Measurements from ENCODE around the gene GCHFR.

The GCHFR gene

GRCh38 chr15:40755812-40756208 lies 8.1 kb upstream of the GCHFR start:
- DNase-seq, result no peak

- DNase-seq, result no peak
These were observed 6.9 kb upstream of the GCHFR start for GRCh38 chr15:40756938-40757337.

GRCh38 chr15:40759961-40760360 lies 3.9 kb upstream of the GCHFR start:
- no peak for DNase-seq

DNA sequence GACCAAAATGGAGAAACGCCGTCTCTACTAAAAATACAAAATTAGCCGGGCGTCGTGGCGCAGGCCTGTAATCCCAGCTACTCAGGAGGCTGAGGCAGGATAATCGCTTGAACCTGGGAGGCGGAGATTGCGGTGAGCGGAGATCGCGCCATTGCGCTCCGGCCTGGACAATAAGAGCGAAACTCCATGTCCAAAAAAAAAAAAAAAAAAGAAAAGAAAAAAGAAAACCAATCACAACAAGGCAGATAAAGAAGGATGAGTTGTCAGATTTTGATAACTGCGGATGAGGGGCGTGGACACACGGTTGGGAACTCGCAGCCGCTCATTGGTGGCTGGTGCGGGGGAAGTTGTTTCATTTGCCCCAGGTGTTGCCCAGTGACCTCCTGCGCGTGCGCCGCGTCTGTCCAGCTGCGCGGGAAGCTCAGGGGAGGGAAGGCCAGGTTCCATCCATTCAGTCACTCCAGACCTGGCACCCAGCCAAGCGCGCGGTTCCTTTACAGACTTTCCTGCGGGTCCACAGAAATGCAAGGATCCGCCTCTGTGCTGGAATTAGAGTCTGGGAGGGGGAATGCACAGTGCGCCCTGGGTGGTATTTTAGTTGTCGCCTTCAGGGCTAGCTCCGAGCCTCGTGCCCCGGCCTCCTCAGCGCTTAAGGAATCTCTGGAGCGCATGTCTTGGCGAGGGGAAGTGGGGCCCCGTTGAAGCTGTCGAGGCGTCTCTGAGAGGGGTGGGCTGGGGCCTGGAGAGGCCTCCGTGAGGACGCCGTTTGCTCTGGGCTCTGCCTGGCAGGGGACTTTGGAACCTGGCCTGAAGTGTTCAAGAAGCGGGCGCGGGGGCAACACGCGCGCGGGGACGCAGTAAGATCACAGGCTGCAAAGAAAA lies 708 bp upstream of the GCHFR start:
- peak; percentile 48 for DNase-seq

DNA sequence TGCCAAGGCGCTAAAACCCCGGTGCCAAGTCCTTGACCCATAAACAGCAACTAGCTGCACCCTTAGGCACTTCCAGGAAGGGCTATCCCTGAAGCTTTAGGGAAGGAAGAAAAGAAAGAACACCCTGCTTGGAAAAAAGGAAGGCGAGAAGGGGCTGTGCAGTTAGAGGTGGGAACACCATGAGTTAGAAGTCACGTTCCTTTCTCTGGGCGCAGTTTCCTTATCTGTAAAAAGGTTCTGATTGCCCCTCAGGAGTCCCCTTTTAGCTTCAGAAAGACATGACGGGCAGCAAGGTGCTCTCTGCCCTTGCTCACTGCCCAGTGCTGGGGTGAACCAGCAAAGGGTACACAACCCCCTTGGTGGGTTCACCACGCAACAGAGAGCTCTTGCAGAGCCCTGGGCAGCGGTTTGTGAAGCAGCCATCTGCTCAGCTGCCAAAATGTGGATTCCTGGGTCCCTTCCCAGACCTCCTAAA lies 798 bp downstream of the GCHFR start:
- no peak for DNase-seq

- DNase-seq, result no peak
These were observed 2.4 kb downstream of the GCHFR start for GRCh38 chr15:40766194-40766815.

DNA sequence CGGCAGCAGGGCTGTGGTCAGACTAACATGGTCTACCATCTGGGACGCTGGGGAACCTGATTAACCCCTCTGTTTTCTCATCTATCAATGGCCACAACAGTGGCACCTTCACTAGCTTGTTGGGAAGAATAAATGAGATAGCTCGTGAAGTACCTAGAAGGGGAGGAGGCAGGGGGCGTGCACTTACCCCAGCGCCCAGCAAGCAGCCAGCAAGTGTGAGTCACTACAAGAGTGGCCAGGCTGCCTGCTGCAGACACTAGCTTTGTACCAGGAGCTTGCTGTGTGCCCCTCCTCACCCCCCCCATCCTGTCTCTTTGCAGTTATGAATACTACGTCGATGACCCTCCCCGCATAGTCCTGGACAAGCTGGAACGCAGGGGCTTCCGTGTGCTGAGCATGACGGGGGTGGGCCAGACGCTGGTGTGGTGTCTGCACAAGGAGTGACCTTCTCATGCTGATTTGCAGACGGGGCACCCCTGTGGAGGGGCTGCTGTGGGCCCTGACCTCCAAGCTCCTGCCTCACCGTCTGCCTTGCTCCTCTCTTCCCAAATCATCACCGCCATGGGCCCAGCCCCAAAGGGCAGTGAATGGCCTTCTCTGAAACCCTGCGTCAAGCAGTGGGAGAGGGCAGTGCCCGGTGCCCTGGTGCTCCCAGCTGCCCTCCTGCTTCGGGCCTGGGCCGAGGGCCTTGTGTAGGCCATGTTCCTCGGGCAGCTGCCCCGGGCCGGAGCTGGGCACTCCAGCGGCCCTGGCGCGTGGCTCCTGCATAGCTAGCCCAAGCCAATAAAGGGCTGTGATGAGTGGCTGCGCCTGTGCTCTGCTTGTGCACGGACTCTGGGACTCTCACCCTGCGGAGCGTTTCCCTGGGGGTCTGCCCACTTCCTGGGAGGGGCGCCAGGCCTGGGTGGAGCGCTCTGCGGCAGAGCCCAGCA lies 3.3 kb downstream of the GCHFR start:
- DNase-seq, result no peak

- no peak for DNase-seq
These were observed 4.1 kb downstream of the GCHFR start for GRCh38 chr15:40767838-40768500.

- no peak for DNase-seq
These were observed 4.8 kb downstream of the GCHFR start for GRCh38 chr15:40768521-40769273.

DNA sequence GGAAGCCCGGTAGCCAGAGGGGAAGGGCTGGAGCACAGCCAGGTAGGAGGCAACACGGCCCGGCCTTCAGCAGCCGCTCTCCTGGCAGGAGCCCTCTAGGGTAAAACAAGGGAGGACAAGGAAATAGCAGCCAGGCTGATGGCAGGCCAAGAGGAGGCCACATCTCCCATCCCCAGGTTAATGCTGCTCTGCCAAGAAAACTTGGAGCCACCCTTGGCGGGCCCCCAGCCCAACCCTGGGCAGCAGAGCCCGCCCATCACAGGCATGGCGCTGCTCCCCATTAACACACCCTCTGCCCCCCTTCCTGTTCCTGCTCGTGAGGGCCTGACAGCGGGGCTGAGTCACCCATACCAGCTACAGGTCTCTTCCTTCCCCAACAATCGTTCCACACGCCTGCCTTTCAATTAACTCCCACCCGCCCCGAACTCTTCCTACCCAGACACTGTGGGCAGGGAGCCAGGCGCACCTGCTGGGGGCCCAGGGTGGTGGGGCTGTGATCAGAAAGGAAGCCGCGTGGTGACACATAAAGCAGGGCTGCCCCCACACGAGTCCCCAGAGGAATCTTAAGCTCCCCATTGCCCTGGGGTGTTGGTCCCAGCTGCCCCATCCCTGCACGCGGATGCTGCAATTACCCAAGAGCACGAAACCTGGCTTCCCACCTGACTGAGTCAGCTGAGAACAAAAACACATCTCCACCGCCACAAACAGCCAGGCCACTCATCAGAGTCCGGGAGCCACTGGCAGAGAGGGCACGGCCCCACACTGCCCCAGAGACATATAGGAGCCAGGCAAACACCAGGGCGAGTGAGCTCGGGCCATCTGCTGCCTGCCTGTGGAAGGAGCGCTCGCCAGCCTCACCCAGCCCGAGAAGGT lies 5.6 kb downstream of the GCHFR start, which contains the start of gene C15orf62:
TSS of gene C15orf62 (plus strand) at position 707 of the 873 bp plus-strand sequence. CDS start 516 bp downstream, outside the sequence.
- DNase-seq, result peak; percentile 72

GRCh38 chr15:40770147-40770721 lies 6.4 kb downstream of the GCHFR start:
- DNase-seq, result no peak

DNA sequence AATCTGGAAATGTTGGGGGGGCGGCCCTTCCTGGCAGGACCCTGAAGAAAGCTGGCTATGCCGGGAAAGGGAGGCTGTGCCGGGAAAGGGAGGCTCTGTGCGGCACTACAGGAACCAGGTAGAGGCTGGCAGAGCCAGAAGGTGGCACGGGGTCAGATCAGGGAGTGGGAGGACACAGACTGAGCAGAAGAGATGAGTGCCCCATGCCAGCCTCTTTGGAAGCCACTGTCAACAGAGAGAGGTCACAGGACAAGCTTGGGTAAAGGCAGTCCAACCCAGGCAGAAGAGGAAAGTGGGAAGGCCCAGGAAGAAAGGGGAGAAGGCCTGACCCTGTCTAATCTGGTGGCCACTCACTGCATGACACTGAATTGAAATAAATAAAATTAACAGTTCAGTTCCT lies 7.4 kb downstream of the GCHFR start:
- no peak for DNase-seq

GRCh38 chr15:40772014-40772413 lies 8.1 kb downstream of the GCHFR start:
- no peak for DNase-seq

DNA sequence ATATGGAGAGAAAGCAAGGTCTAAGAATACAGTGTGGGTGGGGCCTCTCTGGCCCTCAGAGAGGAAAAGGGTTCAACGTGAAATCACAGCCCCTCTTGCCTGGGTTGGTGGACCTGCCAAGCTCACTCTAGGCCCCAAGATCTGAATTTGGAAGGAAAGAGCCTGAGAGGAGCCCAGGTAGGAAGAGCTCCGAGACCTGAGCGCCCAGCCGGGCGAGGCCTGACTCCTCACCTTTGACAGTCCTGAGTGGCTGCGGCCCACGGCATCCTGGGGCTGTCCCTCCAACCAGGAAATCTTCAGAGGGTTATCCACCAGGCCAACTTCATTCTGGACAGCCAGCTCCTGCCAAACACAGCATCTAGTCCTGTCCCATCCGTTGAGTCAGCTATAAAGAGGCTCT lies 9.6 kb downstream of the GCHFR start:
- DNase-seq, result no peak

DNA sequence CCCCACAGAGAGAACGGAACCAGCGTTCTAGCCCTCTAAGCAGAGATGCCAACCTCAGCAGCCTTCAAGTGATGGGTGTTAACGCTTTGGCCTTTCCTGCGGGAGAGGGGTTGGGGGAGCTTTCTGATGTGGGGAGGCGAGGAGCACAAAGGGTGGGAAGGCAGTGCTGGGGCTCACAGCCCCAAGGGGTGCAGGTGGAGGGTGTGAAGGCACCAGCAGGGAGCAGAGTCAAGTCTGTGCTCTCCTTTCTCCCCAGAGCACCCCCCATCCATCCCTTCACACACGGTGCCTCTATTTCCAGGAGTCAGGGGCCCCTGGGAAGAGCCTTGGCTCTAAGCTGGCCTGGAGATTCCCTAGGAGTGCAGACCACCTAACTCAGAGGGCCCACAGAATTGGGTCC lies 10.0 kb downstream of the GCHFR start:
- no peak for DNase-seq

GRCh38 chr15:40775007-40775406 lies 11.1 kb downstream of the GCHFR start:
- DNase-seq, result no peak

GRCh38 chr15:40775740-40776536 lies 12.1 kb downstream of the GCHFR start:
- DNase-seq, result no peak

GRCh38 chr15:40776537-40777141 lies 12.8 kb downstream of the GCHFR start:
- DNase-seq, result no peak

All from activated T-cell treated with anti-CD3 and anti-CD28 coated beads, Interleukin-2, amount 50 U/mL, for 1 hour (primary cell).